ENCODE measurements around the gene GABRA4.

Gene GABRA4

GRCh38 chr4:46934726-46935125, 58.7 kb downstream of the GABRA4 start:
- intact Hi-C loops (cut with DNase I), result loop anchor here (5.0 kb wide), 3 partner anchors 98 to 448 kb away; partner anchors contain the start of gene GABRB1
- no peak for DNase-seq

DNA sequence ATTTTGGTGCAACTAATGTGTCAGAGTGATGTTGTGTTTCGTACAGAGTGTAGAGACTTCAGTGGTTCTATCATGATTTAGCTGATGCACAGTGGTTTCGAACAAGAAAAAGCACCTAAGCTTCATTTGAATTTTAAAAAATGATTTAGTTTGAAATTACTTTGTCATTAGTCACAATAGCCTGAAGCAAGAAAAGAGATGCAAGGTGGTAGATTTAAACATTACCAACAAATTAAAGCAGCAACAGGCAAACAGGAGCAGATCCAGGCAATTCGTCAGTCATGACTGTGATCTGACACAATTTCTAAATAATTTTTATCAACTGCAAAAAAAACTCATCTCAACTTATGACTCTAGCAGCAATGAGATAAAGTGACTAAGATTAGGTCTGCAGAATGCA, 59.7 kb downstream of the GABRA4 start:
- intact Hi-C loops (cut with DNase I), result loop anchor here (5.0 kb wide), 3 partner anchors 99 to 449 kb away; partner anchors contain the start of gene GABRB1

GRCh38 chr4:46931981-46932380, 61.4 kb downstream of the GABRA4 start:
- intact Hi-C loops (cut with DNase I), result loop anchor here (5.0 kb wide), 3 partner anchors 100 to 450 kb away; partner anchors contain the start of gene GABRB1
- DNase-seq, result peak in 6 of 10 donors; percentile 39 to 82 (median 50)

More for the DNA sequence above, 59.7 kb downstream of the GABRA4 start:
- DNase-seq, result no peak

GRCh38 chr4:46930891-46931290, 62.5 kb downstream of the GABRA4 start:
- no peak for DNase-seq
- intact Hi-C loops (cut with DNase I), result loop anchor here (5.0 kb wide), 3 partner anchors 101 to 451 kb away; partner anchors contain the start of gene GABRB1

DNA sequence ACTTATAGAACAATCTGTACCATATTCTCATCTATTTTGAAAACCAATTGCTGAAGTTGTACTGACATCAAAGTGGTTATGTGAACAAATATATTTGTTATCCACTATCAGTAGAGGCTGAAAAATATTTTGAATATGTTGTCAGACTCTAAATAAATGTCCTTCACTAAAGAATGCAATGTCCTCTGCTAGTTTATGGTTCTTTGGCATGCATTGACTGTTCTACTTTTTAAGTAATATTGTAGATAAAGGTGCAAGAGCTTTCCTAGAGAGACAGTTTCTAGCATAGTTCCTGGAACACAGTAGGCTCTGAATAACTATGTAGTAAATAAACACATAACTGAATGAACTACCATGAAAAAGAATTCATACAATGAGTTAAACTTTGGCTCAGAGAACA, 66.2 kb downstream of the GABRA4 start:
- intact Hi-C loops (cut with DNase I), result no loop called here
- DNase-seq, result no peak

DNA sequence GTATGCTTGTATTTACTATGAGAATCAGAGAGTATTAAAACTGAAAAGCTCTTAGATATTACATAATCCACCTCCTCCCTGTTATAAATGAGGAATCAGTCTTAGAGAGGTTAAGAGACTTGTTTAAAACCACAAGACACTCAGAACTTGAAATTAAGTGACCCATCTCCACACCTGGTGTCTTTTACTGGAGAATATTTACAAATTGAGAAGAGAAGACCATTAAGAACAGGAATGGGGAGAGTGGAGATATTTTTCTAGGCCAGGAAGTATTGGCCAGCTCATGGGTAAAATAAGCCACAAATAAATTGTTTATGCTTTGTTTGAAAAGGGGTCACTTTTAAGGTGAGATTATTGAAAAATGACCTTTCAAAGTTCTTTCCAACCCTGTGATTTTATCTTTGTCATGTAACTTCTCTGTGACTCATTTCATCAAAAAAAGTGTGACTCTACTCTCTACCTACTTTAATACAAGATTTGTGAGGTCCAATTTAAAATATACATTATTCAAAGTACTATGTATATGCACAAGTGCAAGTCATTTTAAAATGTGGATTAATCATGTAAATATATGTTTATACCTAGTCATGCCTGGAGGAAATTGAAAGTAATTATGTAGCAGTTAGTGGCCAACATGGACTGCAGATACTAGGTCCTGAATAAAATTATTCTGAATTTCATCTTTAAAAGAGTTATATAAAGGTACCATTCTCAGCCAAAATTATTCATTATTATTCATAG, 68.4 kb downstream of the GABRA4 start:
- intact Hi-C loops (cut with DNase I), result no loop called here
- no peak for DNase-seq

GRCh38 chr4:46922205-46922604, 71.2 kb downstream of the GABRA4 start:
- no peak for DNase-seq
- intact Hi-C loops (cut with DNase I), result no loop called here

GRCh38 chr4:46909078-46909477, 84.3 kb downstream of the GABRA4 start, which contains the start of gene COX7B2:
Gene COX7B2 (minus strand): TSS chr4:46909245. CDS start chr4:46735192, 174,053 bp downstream.
- intact Hi-C loops (cut with DNase I), result no loop called here
- DNase-seq, result no peak

DNA sequence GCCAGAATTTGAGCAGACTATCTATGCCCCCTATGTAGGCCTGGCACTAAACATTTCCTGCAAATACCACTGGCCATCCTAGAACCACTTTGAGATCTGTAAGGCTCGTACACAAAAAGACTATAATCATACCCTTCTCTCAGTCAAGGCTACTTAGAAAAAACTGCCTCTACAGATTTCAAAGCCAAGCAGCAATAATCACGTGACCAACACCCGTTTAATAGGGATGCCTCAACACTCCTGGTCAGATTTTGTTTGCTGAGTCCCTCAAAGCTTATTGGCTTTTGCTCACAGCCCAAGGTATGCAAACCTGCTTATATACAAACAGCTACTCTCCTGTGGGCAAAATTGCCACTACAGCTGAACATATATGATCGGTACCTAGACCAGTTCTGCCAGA, 85.2 kb downstream of the GABRA4 start:
- intact Hi-C loops (cut with DNase I), result no loop called here
- DNase-seq, result no peak

DNA sequence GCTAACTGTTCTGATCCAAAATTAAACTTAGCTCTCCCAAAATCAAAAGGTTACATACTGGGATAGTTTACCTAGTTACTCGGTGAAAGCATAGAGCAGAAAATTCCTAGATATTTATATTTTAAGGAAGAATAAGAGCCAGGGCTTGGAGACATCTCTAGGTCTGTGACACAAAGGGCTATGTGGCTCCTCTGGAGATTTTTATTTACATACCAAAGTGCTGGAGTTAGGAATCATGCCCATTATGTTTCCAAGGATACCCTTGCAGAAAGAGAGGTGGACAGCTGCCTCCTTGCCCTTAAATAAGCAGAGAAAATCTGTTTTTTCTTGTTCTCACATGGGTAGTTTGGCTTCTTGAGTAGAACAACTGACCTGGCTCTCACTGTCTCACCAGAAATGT, 93.3 kb downstream of the GABRA4 start:
- DNase-seq, result no peak
- intact Hi-C loops (cut with DNase I), result no loop called here

DNA sequence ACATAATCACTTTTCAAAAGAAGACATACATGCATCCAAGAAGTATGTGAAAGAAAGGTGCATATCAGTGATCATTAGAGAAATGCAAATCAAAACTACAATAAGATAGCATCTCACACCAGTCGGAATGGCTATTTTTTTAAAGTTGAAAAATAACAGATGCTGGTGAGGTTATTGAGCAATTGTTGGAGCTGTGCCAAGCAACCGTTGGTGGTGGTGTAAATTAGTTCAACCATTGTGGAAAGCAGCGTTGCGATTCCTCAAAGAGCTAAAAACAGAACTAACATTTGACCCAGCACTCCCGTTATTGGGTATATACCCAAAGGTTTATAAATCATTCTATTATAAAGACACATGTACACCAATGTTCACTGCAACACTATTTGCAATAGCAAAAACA, 98.6 kb downstream of the GABRA4 start:
- intact Hi-C loops (cut with DNase I), result no loop called here
- DNase-seq, result no peak

DNA sequence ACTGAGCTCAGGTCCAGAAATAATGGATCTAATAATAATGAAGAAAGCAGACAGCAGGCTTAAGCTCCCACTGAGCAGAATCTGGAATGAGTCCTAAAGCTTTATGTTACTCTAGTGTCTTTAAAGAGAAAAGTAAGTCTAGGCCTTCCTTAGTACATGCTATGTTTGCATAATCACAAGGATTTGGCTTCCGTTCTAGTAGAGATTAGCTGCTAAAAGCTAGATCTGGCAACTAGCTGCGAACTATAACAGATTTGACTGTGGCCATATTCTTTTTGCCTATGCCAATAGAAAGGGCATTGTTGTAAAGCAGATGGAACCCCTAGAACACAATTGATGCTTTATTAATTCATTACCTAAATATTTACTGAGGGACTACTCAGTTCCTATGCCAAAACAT, 103.3 kb downstream of the GABRA4 start:
- intact Hi-C loops (cut with DNase I), result no loop called here
- DNase-seq, result no peak

DNA sequence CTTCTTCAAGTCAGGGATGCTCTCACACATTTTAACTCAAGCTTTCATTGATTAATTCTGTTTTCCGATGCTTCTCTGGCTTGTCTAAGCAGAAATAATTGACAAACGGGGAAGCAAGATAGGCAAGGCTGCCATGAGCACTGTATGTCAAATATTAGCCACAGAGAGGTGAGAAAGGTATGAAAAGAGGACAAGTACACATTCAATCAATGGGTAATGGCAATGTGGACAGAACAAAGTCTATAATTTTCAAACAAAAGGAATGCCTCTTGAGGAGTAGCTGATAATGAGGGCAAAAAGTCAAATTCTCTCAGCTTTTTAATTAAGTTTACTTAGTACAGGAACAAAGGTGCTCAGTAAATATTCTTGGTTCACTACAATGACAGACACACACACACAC, 104.0 kb downstream of the GABRA4 start:
- intact Hi-C loops (cut with DNase I), result no loop called here
- DNase-seq, result no peak

DNA sequence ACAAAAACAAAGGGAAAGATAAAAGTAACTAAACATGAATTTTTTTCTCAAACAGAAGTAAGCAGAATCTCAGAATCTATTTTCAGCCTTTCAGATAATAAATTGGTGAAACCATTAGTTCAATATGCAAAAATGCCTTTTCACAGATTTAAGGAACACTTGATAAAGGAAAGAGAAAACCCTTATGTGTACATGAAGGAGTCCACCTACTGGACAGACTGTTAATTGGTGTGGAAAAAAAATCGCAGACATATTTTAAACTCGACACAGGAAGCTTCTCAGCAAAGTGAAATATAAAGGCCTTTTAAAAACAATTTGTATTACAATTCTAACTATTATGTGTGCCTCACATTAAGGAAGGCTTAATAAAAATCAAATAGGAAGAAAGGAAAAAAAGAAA, 106.7 kb downstream of the GABRA4 start:
- intact Hi-C loops (cut with DNase I), result no loop called here
- DNase-seq, result no peak

DNA sequence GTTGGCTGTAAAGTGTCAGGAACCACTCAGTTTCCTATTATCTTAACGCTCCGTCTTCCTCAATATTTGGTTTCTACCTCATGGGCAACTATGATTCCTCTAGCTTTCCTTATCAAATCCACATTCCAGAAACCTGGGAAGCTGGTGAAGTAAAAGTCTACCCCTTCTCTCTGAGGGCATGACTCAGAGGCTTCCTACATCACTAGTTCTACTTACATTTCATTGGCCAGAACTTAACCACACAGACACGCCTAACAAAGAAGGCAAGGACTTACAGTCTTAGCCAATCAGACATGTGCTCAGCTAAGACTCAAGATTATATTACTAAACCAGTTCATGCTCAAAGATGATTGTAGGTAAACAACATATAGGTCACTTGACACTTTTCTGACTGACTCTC, 114.7 kb downstream of the GABRA4 start:
- no peak for DNase-seq
- intact Hi-C loops (cut with DNase I), result no loop called here

GRCh38 chr4:46874811-46875210, 118.6 kb downstream of the GABRA4 start:
- DNase-seq, result no peak
- intact Hi-C loops (cut with DNase I), result no loop called here

DNA sequence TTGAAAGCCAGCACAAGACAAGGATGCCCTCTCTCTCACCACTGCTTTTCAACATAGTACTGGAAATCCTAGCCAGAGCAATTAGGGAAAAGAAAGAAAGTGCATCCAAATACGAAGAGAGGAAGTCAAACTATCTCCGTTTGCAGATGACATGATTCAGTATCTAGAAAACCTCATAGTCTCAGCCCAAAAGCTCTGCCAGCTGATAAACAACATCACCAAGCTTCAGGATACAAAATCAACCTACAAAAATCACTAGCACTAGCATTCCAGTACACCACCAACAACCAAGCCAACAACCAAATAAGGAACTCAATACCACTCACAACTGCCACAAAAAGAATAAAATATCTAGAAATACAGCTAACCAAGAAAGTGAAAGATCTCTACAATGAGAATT, 123.0 kb downstream of the GABRA4 start:
- intact Hi-C loops (cut with DNase I), result no loop called here
- DNase-seq, result no peak

Data from posterior cingulate gyrus (tissue), 11 donors.